GM12872 (cell line): Measurements from ENCODE around the gene ZNF607.

Experiments
- CTCF ChIP-seq: IDR thresholded peaks from 3 replicates; pipeline ENCODE4 v1.5.1; 2011; ENCODE audit warnings: low read depth, mild to moderate bottlenecking, low read length, moderate library complexity; ENCODE audit not compliant: insufficient read depth

ZNF607 gene

GRCh38 chr19:37669450-37669914 lies 50.1 kb downstream of the ZNF607 start:
- TF ChIP-seq CTCF = no peak

- 0 out of 3 replicates have a peak, but pooled peaks have one; percentile 2 for TF ChIP-seq CTCF
These were observed 63.7 kb downstream of the ZNF607 start for GRCh38 chr19:37655689-37656371.

- TF ChIP-seq CTCF = no peak
These were observed 64.3 kb downstream of the ZNF607 start, which contains the start of gene ZFP30 for GRCh38 chr19:37655301-37655688. TSS of gene ZFP30 (minus strand) at chr19:37655465. CDS start at chr19:37647822, 7,643 bp downstream.

- no peak for TF ChIP-seq CTCF
These were observed 64.8 kb downstream of the ZNF607 start for GRCh38 chr19:37654629-37655300.

- TF ChIP-seq CTCF = no peak
These were observed 65.4 kb downstream of the ZNF607 start for GRCh38 chr19:37654118-37654517.
